ENCODE measurements around the gene TRIM62. TPM values are rescaled to one million over a fixed set of nuclear protein-coding genes. Genes with fewer than 3 reads are reported as not detected.
A peak's percentile ranks its signal among the peaks of the same experiment; 100 is the strongest.

TRIM62 gene
- total and polyA plus RNA-seq, 4 donors, result 2.6 to 6.7 (median 4.3) TPM

DNA sequence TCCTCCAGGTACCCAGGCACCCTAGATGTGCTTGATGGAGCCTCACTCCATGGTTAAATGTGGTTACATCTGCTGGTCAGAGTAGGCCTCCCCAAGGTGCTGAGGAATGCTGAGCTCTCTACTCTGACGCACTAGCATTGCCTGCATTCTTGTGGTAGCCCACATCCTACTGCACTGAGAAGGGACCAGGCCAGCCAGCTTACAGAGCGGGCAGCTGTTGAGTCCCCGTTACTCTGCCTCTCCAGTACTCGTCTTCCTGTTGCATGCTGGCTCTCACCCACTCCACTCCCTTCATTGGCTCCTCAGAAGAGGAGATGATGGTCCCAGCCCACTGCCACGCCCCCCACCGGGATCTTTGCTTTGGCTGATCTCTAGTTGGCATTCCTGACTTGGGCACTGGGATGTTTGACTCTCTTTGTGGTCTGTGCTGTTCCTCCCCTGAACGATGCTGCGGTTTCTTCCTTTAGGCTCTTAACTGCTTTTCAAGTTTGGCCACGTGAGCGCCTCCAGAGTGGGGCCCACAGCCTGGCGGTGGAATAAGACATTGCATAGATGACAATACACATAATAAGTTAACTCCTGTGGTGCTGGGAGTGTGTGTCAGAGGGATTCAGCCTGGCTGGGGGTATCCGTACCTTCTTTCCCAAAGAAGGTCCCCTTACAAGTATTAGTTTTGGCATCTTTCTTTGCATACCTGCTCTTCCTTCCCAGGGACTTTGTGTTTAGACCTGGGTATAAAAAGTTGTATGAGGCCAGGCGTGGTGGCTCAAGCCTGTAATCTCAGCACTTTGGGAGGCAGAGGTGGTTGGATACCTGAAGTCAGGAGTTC, 82.3 kb downstream of the TRIM62 start:
- peak overlapping the region in 1 of 2 donors; percentile 12 for H3K27ac ChIP-seq (ENCODE audit: low read depth in 1 of 2, low read length in 1 of 2)
- whole genome bisulfite sequencing, 2 donors, result 21 to 44% methylated on average over 13 of the region's 13 CpGs
- H3K27me3 ChIP-seq (ENCODE audit: control insufficient read depth in 3 of 3, insufficient read depth in 3 of 3, low read length in 2 of 3), result no peaks in the 10 kb centered on the region
- H3K9me3 ChIP-seq (ENCODE audit: control insufficient read depth in 4 of 4, insufficient read depth in 3 of 4, low read length in 3 of 4), result no peaks in the 10 kb centered on the region
- H3K9ac ChIP-seq (ENCODE audit: insufficient read depth in 1 of 2, low read length in 2 of 2), result no peak overlapping the region
- peak; percentile 81 for ATAC-seq (ENCODE audit: insufficient read depth, low FRiP score)
- H3K4me1 ChIP-seq (ENCODE audit: control insufficient read depth in 5 of 5, insufficient read depth in 5 of 5, low read length in 5 of 5), result peaks cover 0 to 11% (median 4%) of the 10 kb centered on the region in 5 donors
- H3K4me3 ChIP-seq, result no peak overlapping the region
- TF ChIP-seq, protein P1, sequence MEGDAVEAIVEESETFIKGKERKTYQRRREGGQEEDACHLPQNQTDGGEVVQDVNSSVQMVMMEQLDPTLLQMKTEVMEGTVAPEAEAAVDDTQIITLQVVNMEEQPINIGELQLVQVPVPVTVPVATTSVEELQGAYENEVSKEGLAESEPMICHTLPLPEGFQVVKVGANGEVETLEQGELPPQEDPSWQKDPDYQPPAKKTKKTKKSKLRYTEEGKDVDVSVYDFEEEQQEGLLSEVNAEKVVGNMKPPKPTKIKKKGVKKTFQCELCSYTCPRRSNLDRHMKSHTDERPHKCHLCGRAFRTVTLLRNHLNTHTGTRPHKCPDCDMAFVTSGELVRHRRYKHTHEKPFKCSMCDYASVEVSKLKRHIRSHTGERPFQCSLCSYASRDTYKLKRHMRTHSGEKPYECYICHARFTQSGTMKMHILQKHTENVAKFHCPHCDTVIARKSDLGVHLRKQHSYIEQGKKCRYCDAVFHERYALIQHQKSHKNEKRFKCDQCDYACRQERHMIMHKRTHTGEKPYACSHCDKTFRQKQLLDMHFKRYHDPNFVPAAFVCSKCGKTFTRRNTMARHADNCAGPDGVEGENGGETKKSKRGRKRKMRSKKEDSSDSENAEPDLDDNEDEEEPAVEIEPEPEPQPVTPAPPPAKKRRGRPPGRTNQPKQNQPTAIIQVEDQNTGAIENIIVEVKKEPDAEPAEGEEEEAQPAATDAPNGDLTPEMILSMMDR (IDR thresholded peaks at IDR 0.05; ENCODE audit: control extremely low read depth, extremely low read depth), result no peak
- peak; percentile 32 to 51 (median 41) for DNase-seq
- H3K36me3 ChIP-seq (ENCODE audit: control insufficient read depth in 4 of 4, insufficient read depth in 4 of 4, low read length in 4 of 4), result peaks cover 0 to 10% (median under 1%) of the 10 kb centered on the region in 4 donors

- Histone ChIP-seq H3K27ac (ENCODE audit: low read depth in 1 of 2, low read length in 1 of 2) (no peak overlapping the region), H3K9me3 (ENCODE audit: control insufficient read depth in 4 of 4, insufficient read depth in 3 of 4, low read length in 3 of 4) (no peaks in the 10 kb centered on the region), H3K4me3 (no peak overlapping the region), H3K36me3 (ENCODE audit: control insufficient read depth in 4 of 4, insufficient read depth in 4 of 4, low read length in 4 of 4) (peaks cover 0 to 10% (median under 1%) of the 10 kb centered on the region in 4 donors), H3K4me1 (ENCODE audit: control insufficient read depth in 5 of 5, insufficient read depth in 5 of 5, low read length in 5 of 5) (peaks cover 0 to 11% (median 4%) of the 10 kb centered on the region in 5 donors), H3K27me3 (ENCODE audit: control insufficient read depth in 3 of 3, insufficient read depth in 3 of 3, low read length in 2 of 3) (no peaks in the 10 kb centered on the region), H3K9ac (ENCODE audit: insufficient read depth in 1 of 2, low read length in 2 of 2) (no peak overlapping the region)
- DNase-seq, result no peak
- TF ChIP-seq, protein P1 (IDR thresholded peaks at IDR 0.05; ENCODE audit: control extremely low read depth, extremely low read depth), result no peak
- no peak for ATAC-seq (ENCODE audit: insufficient read depth, low FRiP score)
Observed at GRCh38 chr1:33098371-33098770, 83.5 kb downstream of the TRIM62 start.

DNA sequence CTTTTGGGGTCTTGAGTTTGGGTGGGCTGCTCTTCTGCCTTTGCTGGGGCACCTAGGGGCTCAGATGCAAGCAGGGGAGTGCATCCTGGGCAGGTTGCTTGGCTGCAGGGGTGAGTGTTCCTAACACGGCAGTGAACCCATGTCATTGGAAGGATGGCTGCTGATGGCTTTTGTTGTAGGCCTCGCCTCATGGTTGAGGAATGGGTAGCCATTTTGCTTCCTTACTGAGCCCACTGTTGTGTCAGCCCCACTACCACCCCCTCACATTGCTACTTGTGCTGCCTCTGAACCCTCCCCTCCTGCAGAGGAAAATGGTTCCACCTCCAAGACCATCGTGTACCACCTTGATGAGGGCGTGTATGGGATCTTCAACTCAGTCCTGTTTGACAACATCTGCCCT, 84.1 kb downstream of the TRIM62 start:
- H3K9ac ChIP-seq (ENCODE audit: insufficient read depth in 1 of 2, low read length in 2 of 2), result no peak overlapping the region

More for the DNA sequence above, 84.1 kb downstream of the TRIM62 start:
- no peak for DNase-seq
- ATAC-seq (ENCODE audit: insufficient read depth, low FRiP score), result no peak
- TF ChIP-seq, protein P1 (IDR thresholded peaks at IDR 0.05; ENCODE audit: control extremely low read depth, extremely low read depth), result no peak
- Histone ChIP-seq H3K36me3 (ENCODE audit: control insufficient read depth in 4 of 4, insufficient read depth in 4 of 4, low read length in 4 of 4) (peaks cover 0 to 7% (median under 1%) of the 10 kb centered on the region in 4 donors), H3K4me3 (no peak overlapping the region), H3K27ac (ENCODE audit: low read depth in 1 of 2, low read length in 1 of 2) (no peak overlapping the region), H3K27me3 (ENCODE audit: control insufficient read depth in 3 of 3, insufficient read depth in 3 of 3, low read length in 2 of 3) (no peaks in the 10 kb centered on the region), H3K4me1 (ENCODE audit: control insufficient read depth in 5 of 5, insufficient read depth in 5 of 5, low read length in 5 of 5) (peaks cover 0 to 11% (median 4%) of the 10 kb centered on the region in 5 donors), H3K9me3 (ENCODE audit: control insufficient read depth in 4 of 4, insufficient read depth in 3 of 4, low read length in 3 of 4) (no peaks in the 10 kb centered on the region)
- 91 to 96% methylated on average over 4 of the region's 4 CpGs for WGBS, 2 donors
